IgD-negative memory B cell (primary cell): ENCODE results near the gene RNF114. TPM values are rescaled to one million over a fixed set of nuclear protein-coding genes. Genes with fewer than 3 reads are reported as not detected.
A peak's percentile ranks its signal among the peaks of the same experiment; 100 is the strongest.
"Not testable (repeated sequence)": the region's sequence is repeated elsewhere in the genome, so short reads cannot be mapped to it uniquely, and the experiment has no call there.

ENCODE experiments used
- H3K27ac Mint-ChIP-seq, 3 donors: one replicate each; pipeline ENCODE4 v1.8.0; 2020 to 2022; ENCODE audit warnings: mild to moderate bottlenecking in 3 of 3, mixed read lengths in 3 of 3, moderate library complexity in 1 of 3
- H3K27me3 Mint-ChIP-seq: one replicate; pipeline ENCODE4 v1.8.0; 2021; ENCODE audit warnings: mixed read lengths
- H3K36me3 Mint-ChIP-seq: one replicate; pipeline ENCODE4 v1.8.0; 2020; ENCODE audit warnings: mild to moderate bottlenecking, mixed read lengths
- H3K4me1 Mint-ChIP-seq, 3 donors: one replicate each; pipeline ENCODE4 v1.8.0; 2020 to 2022; ENCODE audit warnings: mixed read lengths in 3 of 3, mild to moderate bottlenecking in 1 of 3
- H3K4me3 Mint-ChIP-seq, 4 donors: one replicate each; pipeline ENCODE4 v1.8.0; 2020 to 2022; ENCODE audit warnings: mild to moderate bottlenecking in 4 of 4, mixed read lengths in 4 of 4, moderate library complexity in 3 of 4
- H3K9me3 Mint-ChIP-seq, 3 donors: one replicate each; pipeline ENCODE4 v1.8.0; 2020 to 2021; ENCODE audit warnings: mixed read lengths in 3 of 3, mild to moderate bottlenecking in 1 of 3
- polyA plus RNA-seq: library from polyadenylated mRNA; unstranded; fragments of 300-500 nt; fragmentation: Illumina TruSeq; gene quantifications from one replicate; pipeline ENCODE4 v1.2.3, GENCODE V29; 2021

The RNF114 gene
- polyA plus RNA-seq, 1 donor from 2014 or later = 119 TPM

DNA sequence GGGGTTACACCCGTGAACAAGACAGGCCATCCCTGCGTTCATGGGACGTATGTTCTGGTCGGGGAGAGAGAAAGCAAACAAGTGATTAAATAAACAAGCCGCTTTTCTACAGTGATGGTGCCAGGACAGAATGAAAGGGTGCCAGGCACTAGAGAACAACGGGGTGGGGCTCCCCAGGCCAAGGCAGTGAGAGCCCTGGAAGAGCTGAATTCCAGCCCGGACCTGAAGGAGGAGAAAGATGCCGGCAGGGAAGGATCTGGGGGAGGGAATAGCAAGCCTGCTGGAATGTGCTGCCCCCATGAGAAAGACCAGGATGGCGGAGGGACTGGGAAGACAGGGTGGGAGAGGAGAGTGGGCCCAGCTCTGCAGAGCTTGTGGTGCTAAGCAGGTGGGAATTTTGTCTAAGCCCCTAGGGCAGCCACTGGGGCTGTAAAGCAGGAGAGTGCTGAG is 54.1 kb downstream of the RNF114 start:
- H3K9me3 Mint-ChIP-seq = no peaks in the 10 kb centered on the region
- H3K4me3 Mint-ChIP-seq = peak overlapping the region in 1 of 4 donors; percentile 58
- H3K4me1 Mint-ChIP-seq = peaks cover 6% of the 10 kb centered on the region in 3 donors
- no peak overlapping the region for H3K27ac Mint-ChIP-seq
- no peaks in the 10 kb centered on the region for H3K36me3 Mint-ChIP-seq
- peaks cover 8% of the 10 kb centered on the region for H3K27me3 Mint-ChIP-seq

DNA sequence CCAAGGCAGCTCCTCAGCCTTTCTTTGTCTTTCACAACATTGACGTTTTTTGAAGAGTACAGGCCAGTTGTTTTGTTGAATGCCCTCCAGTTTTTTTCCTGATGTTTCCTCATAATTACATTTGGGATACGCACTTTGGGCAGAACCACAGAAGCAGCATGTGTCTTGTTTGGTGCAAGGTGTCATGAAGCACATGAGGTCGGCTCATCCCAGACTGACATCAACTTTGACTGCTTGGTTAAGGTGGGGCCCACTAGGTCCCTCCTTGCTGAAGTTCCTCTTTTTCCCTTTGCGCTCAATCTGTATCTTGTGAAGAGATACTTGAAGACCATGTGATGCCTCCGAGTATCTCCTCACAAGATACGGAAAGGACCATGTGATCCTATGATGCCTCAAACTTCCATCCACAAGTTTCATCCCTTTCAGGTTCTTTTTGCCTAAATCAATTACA is 57.1 kb downstream of the RNF114 start:
- Mint-ChIP-seq H3K27ac (peak overlapping the region in 2 of 3 donors; percentile 15 to 80), H3K4me3 (peak overlapping the region in 1 of 4 donors; percentile 67), H3K36me3 (no peaks in the 10 kb centered on the region), H3K9me3 (no peaks in the 10 kb centered on the region), H3K27me3 (peaks cover 8% of the 10 kb centered on the region), H3K4me1 (peaks cover 6 to 9% (median 6%) of the 10 kb centered on the region in 3 donors)

DNA sequence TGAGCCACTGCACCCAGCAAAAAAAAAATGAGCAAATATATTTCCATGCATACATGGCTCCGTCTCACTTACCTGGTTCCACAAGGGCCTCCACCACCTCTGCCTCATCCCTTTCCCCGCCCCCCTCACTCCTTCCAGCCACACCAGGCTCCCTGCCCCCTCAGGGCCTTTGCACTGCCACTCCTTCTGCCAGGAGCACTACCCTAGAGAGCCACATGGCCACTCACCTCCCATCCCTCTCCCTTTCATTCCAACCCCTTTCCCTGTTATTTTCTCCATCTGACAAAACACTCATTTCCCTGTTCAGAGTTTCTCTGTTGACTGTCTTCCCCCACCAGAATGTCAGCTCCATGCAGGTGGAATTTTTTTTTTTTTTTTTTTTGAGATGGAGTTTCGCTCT is 59.4 kb downstream of the RNF114 start:
- Mint-ChIP-seq H3K4me1 (peaks cover 14 to 15% (median 14%) of the 10 kb centered on the region in 3 donors), H3K9me3 (no peaks in the 10 kb centered on the region), H3K27me3 (peaks cover 6% of the 10 kb centered on the region), H3K4me3 (peak overlapping the region in 1 of 4 donors; percentile 39), H3K27ac (no peak overlapping the region), H3K36me3 (no peaks in the 10 kb centered on the region)

DNA sequence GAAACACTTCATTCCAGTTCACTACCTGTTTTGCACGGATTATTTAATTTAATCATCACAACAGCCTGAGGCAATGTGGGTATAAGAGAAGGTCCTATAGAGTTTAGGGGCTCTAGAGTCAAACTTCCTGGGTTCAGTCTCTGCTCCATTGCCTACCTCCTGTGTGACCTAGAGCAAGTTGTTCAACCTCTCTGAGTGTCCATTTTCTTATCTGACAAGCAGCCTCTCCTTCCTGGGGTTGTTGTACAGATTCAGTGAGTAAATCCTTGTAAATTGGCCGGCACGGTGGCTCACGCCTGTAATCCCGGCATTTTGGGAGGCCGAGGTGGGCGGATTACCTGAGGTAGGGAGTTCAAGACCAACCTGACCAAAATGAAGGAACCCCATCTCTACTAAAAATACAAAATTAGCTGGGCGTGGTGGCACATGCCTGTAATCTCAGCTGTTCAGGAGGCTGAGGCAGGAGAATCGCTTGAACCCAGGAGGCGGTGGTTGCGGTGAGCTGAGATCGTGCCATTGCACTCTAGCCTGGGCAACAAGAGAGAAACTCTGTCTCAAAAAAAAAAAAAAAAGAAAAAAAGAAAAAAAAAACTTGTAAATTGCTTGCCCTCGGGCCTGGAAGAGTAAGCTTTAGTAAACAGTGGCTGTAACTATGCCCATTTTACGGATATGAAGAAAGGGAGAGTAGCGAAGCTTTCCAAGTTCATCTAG is 62.4 kb downstream of the RNF114 start:
- H3K27ac Mint-ChIP-seq, H3K27me3 Mint-ChIP-seq, H3K9me3 Mint-ChIP-seq, H3K36me3 Mint-ChIP-seq: not testable (repeated sequence)
- H3K4me3 Mint-ChIP-seq = peak overlapping the region in 1 of 4 donors; percentile 72
- peaks cover 8 to 11% (median 9%) of the 10 kb centered on the region in 3 donors for H3K4me1 Mint-ChIP-seq

DNA sequence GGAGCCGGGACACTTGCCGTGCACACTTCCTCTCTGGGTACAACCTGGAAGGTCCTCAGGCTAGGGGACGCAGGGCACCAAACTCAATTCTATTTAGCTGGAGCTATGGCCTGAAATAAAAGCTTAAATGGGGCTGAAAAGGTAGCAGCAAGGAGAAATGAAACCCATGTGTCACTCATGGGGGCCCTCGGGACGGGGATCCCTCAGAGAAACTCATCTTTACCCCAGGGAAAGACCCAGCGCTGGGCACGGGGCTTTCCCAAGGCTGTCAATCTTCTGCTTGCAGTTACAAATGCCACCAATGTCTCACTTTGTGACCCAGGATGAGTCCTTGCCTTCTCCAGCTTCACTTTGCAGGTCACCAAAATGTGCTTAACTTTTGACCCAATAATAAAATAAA is 63.1 kb downstream of the RNF114 start:
- Mint-ChIP-seq H3K9me3 (no peaks in the 10 kb centered on the region), H3K27me3 (peaks cover 5% of the 10 kb centered on the region), H3K4me1 (peaks cover 8 to 11% (median 9%) of the 10 kb centered on the region in 3 donors), H3K4me3 (peak overlapping the region in 2 of 4 donors; percentile 47 to 72), H3K36me3 (no peaks in the 10 kb centered on the region), H3K27ac (peak overlapping the region in 1 of 3 donors; percentile 27)

DNA sequence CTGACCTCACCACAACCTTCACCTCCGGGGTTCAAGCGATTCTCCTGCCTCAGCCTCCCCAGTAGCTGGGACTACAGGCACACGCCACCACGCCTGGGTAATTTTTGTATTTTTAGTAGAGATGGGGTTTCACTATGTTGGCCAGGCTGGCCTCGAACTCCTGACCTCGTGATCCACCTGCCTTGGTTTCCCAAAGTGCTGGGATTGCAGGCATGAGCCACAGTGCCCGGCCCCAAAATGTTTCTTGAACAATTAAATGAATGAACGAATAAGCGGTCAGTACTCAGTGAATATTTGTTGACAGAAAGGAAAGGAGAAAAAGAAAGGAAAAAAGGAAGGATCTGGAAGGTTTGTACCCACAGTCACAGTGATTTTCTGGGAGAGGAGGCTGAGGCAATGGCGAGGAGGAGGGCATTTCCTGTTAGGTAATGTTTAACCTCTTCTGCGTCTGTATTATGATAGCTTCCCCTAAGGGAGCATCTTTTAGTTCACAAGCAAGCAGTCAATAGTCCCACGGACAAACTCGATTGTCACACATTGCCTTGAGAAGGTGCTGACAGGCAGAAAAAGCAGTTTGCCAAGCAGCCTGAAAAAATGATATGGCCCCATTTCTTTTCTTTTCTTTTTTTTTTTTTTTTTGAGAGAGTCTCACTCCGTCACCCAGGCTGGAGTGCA is 64.5 kb downstream of the RNF114 start:
- Mint-ChIP-seq H3K4me1 (peaks cover 8 to 14% (median 9%) of the 10 kb centered on the region in 3 donors), H3K27me3 (peaks cover 11% of the 10 kb centered on the region)
- not testable (repeated sequence) for H3K9me3 Mint-ChIP-seq, H3K36me3 Mint-ChIP-seq, H3K27ac Mint-ChIP-seq, H3K4me3 Mint-ChIP-seq

DNA sequence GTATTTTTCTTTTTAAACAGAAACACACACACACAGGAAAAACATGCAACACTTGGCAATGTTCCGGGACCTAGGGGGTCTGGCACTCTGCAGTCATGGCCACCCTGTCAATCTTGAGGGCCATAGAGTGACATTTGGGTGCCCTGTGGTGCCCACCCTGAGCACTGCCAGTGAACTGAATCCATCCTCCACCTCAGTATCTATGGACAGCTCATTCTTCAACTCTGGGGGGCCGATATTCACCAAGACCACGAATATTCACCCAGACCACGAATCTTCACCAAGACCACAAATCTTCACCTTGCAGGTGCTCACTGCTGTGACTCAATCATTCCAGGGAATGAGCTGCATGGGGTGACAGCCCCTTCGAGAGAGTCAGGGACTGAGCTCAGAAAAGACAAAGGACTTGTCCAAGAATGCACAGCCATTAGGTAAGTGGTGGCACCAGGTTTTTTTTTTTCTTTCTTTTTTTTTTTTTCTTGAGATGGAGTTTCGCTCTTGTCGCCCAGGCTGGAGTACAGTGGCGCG is 65.7 kb downstream of the RNF114 start:
- H3K27ac Mint-ChIP-seq = no peak overlapping the region
- H3K4me1 Mint-ChIP-seq = peaks cover 8 to 14% (median 9%) of the 10 kb centered on the region in 3 donors
- H3K9me3 Mint-ChIP-seq = no peaks in the 10 kb centered on the region
- H3K36me3 Mint-ChIP-seq = no peaks in the 10 kb centered on the region
- no peak overlapping the region for H3K4me3 Mint-ChIP-seq
- peaks cover 11% of the 10 kb centered on the region for H3K27me3 Mint-ChIP-seq

DNA sequence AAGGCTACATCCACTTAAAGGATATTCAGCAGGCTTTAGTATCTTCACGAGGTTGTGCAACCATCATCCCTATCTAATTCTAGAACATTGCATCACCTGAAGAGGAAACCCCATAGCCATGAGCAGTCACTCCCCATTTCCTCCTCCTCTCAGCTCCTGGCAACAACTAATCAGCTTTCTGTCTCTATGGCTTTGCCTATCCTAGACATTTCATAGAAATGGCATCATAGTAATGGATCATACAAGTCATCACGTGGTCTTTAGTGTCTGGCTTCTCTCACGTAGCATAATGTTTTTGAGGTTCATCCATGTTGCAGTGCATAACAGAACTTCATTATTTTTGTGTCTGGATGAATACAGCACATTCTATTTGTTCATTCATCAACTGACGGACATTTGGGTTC is 67.1 kb downstream of the RNF114 start:
- no peak overlapping the region for H3K27ac Mint-ChIP-seq
- H3K27me3 Mint-ChIP-seq = peaks cover 13% of the 10 kb centered on the region
- peaks cover 7 to 14% (median 8%) of the 10 kb centered on the region in 3 donors for H3K4me1 Mint-ChIP-seq
- H3K36me3 Mint-ChIP-seq = no peaks in the 10 kb centered on the region
- no peaks in the 10 kb centered on the region for H3K9me3 Mint-ChIP-seq
- no peak overlapping the region for H3K4me3 Mint-ChIP-seq

Other genes with a start within 250 kb of the RNF114 start
- gene B4GALT5, start 222.5 kb upstream of the RNF114 start, polyA plus RNA-seq = 0.48 TPM
- 13.2 TPM for gene SLC9A8, start 123.6 kb upstream of the RNF114 start, polyA plus RNA-seq
- gene SPATA2, start 20.9 kb upstream of the RNF114 start, polyA plus RNA-seq = 7.1 TPM
- 0.63 TPM for gene SNAI1, start 46.6 kb downstream of the RNF114 start, polyA plus RNA-seq
- 125 TPM for gene UBE2V1, start 176.8 kb downstream of the RNF114 start, polyA plus RNA-seq
- gene PEDS1, start 217.3 kb downstream of the RNF114 start, polyA plus RNA-seq = 18.9 TPM